ENCODE results near the gene HOXD1. TPM values are rescaled to one million over a fixed set of nuclear protein-coding genes. Genes with fewer than 3 reads are reported as not detected.

The HOXD1 gene
- total RNA-seq, 1 experiment from 2014 or later, result not detected

GRCh38 chr2:176149481-176149938, 39.0 kb upstream of the HOXD1 start:
- H3K36me3 Mint-ChIP-seq (ENCODE audit: insufficient read depth, unreplicated experiment), result no peaks in the 10 kb centered on the region
- BruUV-seq (replicated peaks), result no TSS peak
- no peak for TF ChIP-seq CTCF (IDR thresholded peaks at IDR 0.05; ENCODE audit: unreplicated experiment)
- no peaks in the 10 kb centered on the region for H3K4me1 Mint-ChIP-seq (ENCODE audit: low read depth, unreplicated experiment)
- H3K9me3 Mint-ChIP-seq (ENCODE audit: low read depth, unreplicated experiment), result no peaks in the 10 kb centered on the region
- intact Hi-C loops (cut with micrococcal nuclease; ENCODE audit: unreplicated experiment), result no loop called here
- CTCF ChIA-PET, result no interaction called here
- no peak overlapping the region for H3K27ac Mint-ChIP-seq (ENCODE audit: unreplicated experiment)
- no peak overlapping the region for H3K4me3 Mint-ChIP-seq (ENCODE audit: low read depth, unreplicated experiment)
- no peak for DNase-seq
- peaks cover 17% of the 10 kb centered on the region for H3K27me3 Mint-ChIP-seq (ENCODE audit: unreplicated experiment)

DNA sequence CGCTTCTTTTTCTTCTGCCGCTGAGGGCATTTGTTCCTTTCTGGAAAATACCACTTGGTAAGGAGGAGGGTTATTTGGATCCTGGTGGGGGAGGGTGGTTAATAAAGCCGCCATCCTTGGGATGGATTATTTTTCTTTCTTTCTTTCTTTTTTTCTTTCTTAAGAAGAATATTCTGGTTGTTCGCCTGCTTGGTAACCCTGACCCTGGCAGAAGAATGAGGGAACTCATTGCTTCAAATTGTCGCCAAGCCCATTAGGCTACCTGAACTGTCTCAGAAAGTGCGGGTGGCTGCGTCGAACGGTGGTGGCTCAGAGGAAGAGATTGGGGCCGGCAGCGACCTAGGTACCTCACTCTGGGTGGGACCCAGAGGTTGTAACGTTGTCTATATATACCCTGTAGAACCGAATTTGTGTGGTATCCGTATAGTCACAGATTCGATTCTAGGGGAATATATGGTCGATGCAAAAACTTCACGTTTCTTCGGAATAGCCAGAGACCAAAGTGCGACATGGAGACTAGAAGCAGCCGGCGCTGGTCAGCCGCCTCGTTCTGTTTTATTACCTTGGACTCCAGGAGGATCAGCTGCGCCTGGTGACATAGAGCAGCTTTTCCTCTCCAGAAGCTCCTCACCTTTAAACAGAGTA, 38.4 kb upstream of the HOXD1 start:
- intact Hi-C loops (cut with micrococcal nuclease; ENCODE audit: unreplicated experiment), result no loop called here
- no peak overlapping the region for H3K4me3 Mint-ChIP-seq (ENCODE audit: low read depth, unreplicated experiment)
- H3K36me3 Mint-ChIP-seq (ENCODE audit: insufficient read depth, unreplicated experiment), result no peaks in the 10 kb centered on the region
- H3K27ac Mint-ChIP-seq (ENCODE audit: unreplicated experiment), result no peak overlapping the region
- CTCF ChIA-PET, result no interaction called here
- no peak for DNase-seq
- H3K4me1 Mint-ChIP-seq (ENCODE audit: low read depth, unreplicated experiment), result no peaks in the 10 kb centered on the region
- peaks cover 23% of the 10 kb centered on the region for H3K27me3 Mint-ChIP-seq (ENCODE audit: unreplicated experiment)
- no peak for TF ChIP-seq CTCF (IDR thresholded peaks at IDR 0.05; ENCODE audit: unreplicated experiment)
- BruUV-seq (replicated peaks), result no TSS peak
- no peaks in the 10 kb centered on the region for H3K9me3 Mint-ChIP-seq (ENCODE audit: low read depth, unreplicated experiment)

DNA sequence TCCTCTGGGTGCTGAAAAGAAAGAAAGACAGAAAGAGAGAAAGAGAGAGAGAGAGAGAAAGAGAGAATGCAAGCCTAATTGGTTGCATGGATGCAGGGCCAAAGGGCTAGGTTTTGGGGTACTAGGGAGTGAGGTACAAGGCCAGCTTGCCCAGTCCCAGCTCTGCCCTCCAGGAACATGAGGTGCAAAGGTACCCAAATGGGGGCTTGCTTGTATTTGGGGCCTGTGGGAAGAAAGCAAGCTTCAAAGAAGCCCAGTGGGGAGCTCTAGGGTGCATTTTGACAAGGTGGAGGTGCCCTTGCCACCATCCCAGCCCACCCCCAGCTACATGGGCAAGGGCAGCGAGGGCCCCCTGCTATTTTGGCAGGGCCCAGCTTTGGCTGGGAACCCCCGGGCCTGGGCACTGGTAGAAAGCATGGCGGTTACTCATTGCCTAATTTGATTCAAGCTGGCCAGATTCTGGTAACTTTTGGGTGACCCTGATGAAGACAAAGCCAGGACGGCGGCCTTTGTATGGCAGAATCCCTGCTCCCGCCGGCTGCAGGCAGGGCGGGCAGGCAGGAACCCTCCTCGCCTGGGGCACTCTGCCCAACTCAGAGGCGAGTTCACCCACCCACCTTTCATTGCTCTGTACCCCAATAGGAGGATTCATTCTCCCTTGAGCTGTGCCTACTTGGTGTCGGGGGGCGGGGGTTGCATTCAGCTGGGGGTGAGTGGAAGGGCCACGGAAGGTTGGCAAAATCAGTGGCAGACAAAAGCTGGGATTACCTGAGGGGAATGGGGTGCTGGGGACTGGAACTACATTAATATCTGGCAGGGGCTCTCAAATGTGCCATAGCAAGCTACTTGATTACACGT, 37.7 kb upstream of the HOXD1 start:
- CTCF ChIA-PET, result no interaction called here
- Mint-ChIP-seq H3K9me3 (ENCODE audit: low read depth, unreplicated experiment) (no peaks in the 10 kb centered on the region), H3K27me3 (ENCODE audit: unreplicated experiment) (peaks cover 18% of the 10 kb centered on the region), H3K4me3 (ENCODE audit: low read depth, unreplicated experiment) (no peak overlapping the region), H3K4me1 (ENCODE audit: low read depth, unreplicated experiment) (no peaks in the 10 kb centered on the region), H3K36me3 (ENCODE audit: insufficient read depth, unreplicated experiment) (no peaks in the 10 kb centered on the region), H3K27ac (ENCODE audit: unreplicated experiment) (no peak overlapping the region)
- intact Hi-C loops (cut with micrococcal nuclease; ENCODE audit: unreplicated experiment), result no loop called here
- TF ChIP-seq CTCF (IDR thresholded peaks at IDR 0.05; ENCODE audit: unreplicated experiment), result no peak
- no peak for DNase-seq
- no TSS peak for BruUV-seq (replicated peaks)

DNA sequence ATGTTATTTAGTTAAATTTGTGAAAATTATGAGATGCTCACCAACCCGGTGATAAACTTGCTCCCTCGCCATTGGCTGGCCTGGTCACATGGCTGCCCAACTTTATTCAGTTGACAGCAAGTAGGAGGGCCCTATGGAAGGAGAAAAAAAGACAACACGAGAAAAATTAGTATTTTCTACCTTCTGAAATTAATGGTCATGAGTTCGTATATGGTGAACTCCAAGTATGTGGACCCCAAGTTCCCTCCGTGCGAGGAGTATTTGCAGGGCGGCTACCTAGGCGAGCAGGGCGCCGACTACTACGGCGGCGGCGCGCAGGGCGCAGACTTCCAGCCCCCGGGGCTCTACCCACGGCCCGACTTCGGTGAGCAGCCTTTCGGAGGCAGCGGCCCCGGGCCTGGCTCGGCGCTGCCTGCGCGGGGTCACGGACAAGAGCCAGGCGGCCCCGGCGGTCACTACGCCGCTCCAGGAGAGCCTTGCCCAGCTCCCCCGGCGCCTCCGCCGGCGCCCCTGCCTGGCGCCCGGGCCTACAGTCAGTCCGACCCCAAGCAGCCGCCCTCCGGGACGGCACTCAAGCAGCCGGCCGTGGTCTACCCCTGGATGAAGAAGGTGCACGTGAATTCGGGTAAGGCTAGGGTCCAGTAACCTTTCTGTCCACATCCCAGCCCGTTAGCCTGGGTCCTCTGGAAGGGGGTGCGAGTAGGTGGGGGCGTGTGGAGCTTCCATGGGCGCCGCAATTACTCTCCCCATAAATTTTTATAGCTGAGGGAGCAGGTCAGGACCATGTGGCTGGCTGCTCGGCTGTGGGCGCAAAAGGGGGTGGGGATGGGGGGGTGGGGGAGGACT, 36.8 kb upstream of the HOXD1 start, which contains the start of gene HOXD4:
HOXD4 (plus strand) TSS at position 109 of the 846 bp plus-strand sequence; CDS start at position 193, 84 bp downstream.
- intact Hi-C loops (cut with micrococcal nuclease; ENCODE audit: unreplicated experiment), result no loop called here
- H3K27me3 Mint-ChIP-seq (ENCODE audit: unreplicated experiment), result peaks cover 11% of the 10 kb centered on the region
- BruUV-seq (replicated peaks), result no TSS peak
- no peak within 1 kb of the TSS for H3K27ac Mint-ChIP-seq (ENCODE audit: unreplicated experiment)
- CTCF ChIA-PET, result interaction anchor here (0.7 kb wide), 1 partner anchor 117 kb away, joined by 3 read pairs; the partner anchor contains the start of gene MTX2
- H3K4me3 Mint-ChIP-seq (ENCODE audit: low read depth, unreplicated experiment), result no peak within 1 kb of the TSS
- TF ChIP-seq CTCF (IDR thresholded peaks at IDR 0.05; ENCODE audit: unreplicated experiment), result no peak
- no peaks in the 10 kb centered on the region for H3K36me3 Mint-ChIP-seq (ENCODE audit: insufficient read depth, unreplicated experiment)
- DNase-seq, result no peak
- no peaks in the 10 kb centered on the region for H3K9me3 Mint-ChIP-seq (ENCODE audit: low read depth, unreplicated experiment)
- no peaks in the 10 kb centered on the region for H3K4me1 Mint-ChIP-seq (ENCODE audit: low read depth, unreplicated experiment)
